H1 (cell line): Measurements from ENCODE around the gene ANO2. TPM values are rescaled to one million over a fixed set of nuclear protein-coding genes. Genes with fewer than 3 reads are reported as not detected.

Experiments
- CTCF ChIA-PET: fragments of 300-600 bp; sonication (Branson Sonifier 250); formaldehyde crosslinking; loops from one replicate; lab custom pipeline; 2021; ENCODE audit not compliant: partially characterized antibody; lab: Charles Lee
- POLR2A ChIA-PET: fragments of 300-600 bp; sonication (Branson Sonifier 250); formaldehyde crosslinking; loops from one replicate; lab custom pipeline; 2021; ENCODE audit warnings: inconsistent platforms; ENCODE audit not compliant: partially characterized antibody; lab: Charles Lee
- DNase-seq, 2 experiments: peaks; one replicate each; pipeline versions ENCODE4 v3.0.0 to v3.0.0-alpha.2; 2010 to 2022; ENCODE audit warnings: low spot score in 2 of 2, low read depth in 1 of 2, mixed read lengths in 1 of 2
- FAIRE-seq: peaks from 2 replicates; lab custom pipeline; 2011; peaks lifted over from hg19 to GRCh38; lab: Jason Lieb, UNC
- H2AFZ ChIP-seq: 2 replicates; pipeline ENCODE4 v1.8.1; 2012; ENCODE audit warnings: low read length, inconsistent platforms
- H2AK5ac ChIP-seq: 2 replicates; pipeline ENCODE4 v1.6.1; 2013; ENCODE audit warnings: low read depth, low read length
- H2BK120ac ChIP-seq: replicated peaks from 2 replicates; pipeline ENCODE3; 2013; ENCODE audit warnings: low read depth, low read length, inconsistent platforms
- H2BK12ac ChIP-seq: 2 replicates; pipeline ENCODE4 v1.6.1; 2013; ENCODE audit warnings: low read depth, low read length
- H2BK15ac ChIP-seq: 2 replicates; pipeline ENCODE4 v1.6.1; 2013; ENCODE audit warnings: low read length
- H2BK20ac ChIP-seq: 2 replicates; pipeline ENCODE4 v1.6.1; 2013; ENCODE audit warnings: low read length
- H2BK5ac ChIP-seq: 2 replicates; pipeline ENCODE4 v1.6.1; 2013; ENCODE audit warnings: low read depth, low read length
- H3K14ac ChIP-seq: 2 replicates; pipeline ENCODE4 v1.6.1; 2013; ENCODE audit warnings: inconsistent platforms; ENCODE audit not compliant: insufficient read length
- H3K18ac ChIP-seq: 2 replicates; pipeline ENCODE4 v1.6.1; 2013; ENCODE audit warnings: low read length; ENCODE audit errors: extremely low read depth
- H3K23ac ChIP-seq: 2 replicates; pipeline ENCODE4 v1.6.1; 2013; ENCODE audit warnings: inconsistent platforms; ENCODE audit not compliant: insufficient read length
- H3K23me2 ChIP-seq: 2 replicates; pipeline ENCODE4 v1.6.1; 2013; ENCODE audit warnings: low read depth, low read length
- H3K27ac ChIP-seq: 2 replicates; pipeline ENCODE4 v1.6.1; 2011; ENCODE audit warnings: low read depth, low read length, inconsistent platforms
- H3K27me3 ChIP-seq, 4 experiments: replicated peaks in 1 of 4; 1 replicate in 1 of 4; 2 replicates in 3 of 4; pipeline versions ENCODE4 v1.6.1 to v1.8.1; 2011 to 2013; ENCODE audit warnings: low read length in 3 of 4, mild to moderate bottlenecking in 3 of 4, inconsistent platforms in 2 of 4, mixed read lengths in 2 of 4, moderate library complexity in 1 of 4; ENCODE audit not compliant: control insufficient read depth in 3 of 4, insufficient read depth in 3 of 4; ENCODE audit errors: extremely low read depth in 1 of 4
- H3K36me3 ChIP-seq, 4 experiments: 2 replicates each; pipeline versions ENCODE4 v1.6.1 to v1.8.1; 2011 to 2013; ENCODE audit warnings: mild to moderate bottlenecking in 4 of 4, low read length in 3 of 4, moderate library complexity in 2 of 4, control low read depth in 1 of 4, inconsistent platforms in 1 of 4; ENCODE audit not compliant: insufficient read depth in 4 of 4, control insufficient read depth in 2 of 4
- H3K4ac ChIP-seq: replicated peaks from 2 replicates; pipeline ENCODE3; 2013; ENCODE audit warnings: low read length, low read depth, mixed read lengths, inconsistent platforms; ENCODE audit not compliant: insufficient read length
- H3K4me1 ChIP-seq, 4 experiments: replicated peaks in 1 of 4; 1 replicate in 1 of 4; 2 replicates in 3 of 4; pipeline versions ENCODE4 v1.6.1 to v1.8.1; 2011 to 2013; ENCODE audit warnings: low read length in 3 of 4, inconsistent platforms in 2 of 4, mixed read lengths in 1 of 4; ENCODE audit not compliant: insufficient read depth in 4 of 4, control insufficient read depth in 3 of 4
- H3K4me2 ChIP-seq, 2 experiments: 2 replicates each; pipeline versions ENCODE4 v1.6.1 to v1.8.1; 2011 to 2013; ENCODE audit warnings: low read depth in 2 of 2, low read length in 2 of 2, control low read depth in 1 of 2, inconsistent platforms in 1 of 2, mild to moderate bottlenecking in 1 of 2; ENCODE audit not compliant: insufficient read depth in 1 of 2
- H3K4me3 ChIP-seq, 4 experiments: fragments of 200-600, 300-600 bp in 1 of 4; sonication (generic), shearing (Covaris generic), sonication (Bioruptor Twin) in 1 of 4; 2 replicates each; pipeline versions ENCODE4 v1.5.1 to v1.8.1; 2011 to 2016; ENCODE audit warnings: low read length in 4 of 4, low read depth in 3 of 4, control low read depth in 2 of 4, inconsistent platforms in 2 of 4, mild to moderate bottlenecking in 2 of 4, mixed read lengths in 1 of 4, moderate library complexity in 1 of 4; ENCODE audit not compliant: insufficient read depth in 2 of 4; ENCODE audit errors: extremely low read depth in 1 of 4
- H3K56ac ChIP-seq: replicated peaks from 2 replicates; pipeline ENCODE3; 2013; ENCODE audit warnings: low read depth, mild to moderate bottlenecking, mixed read lengths, low read length, inconsistent platforms; ENCODE audit not compliant: insufficient read length
- H3K79me1 ChIP-seq: 2 replicates; pipeline ENCODE4 v1.6.1; 2013; ENCODE audit warnings: low read depth, low read length, control low read depth
- H3K79me2 ChIP-seq, 2 experiments: 2 replicates each; pipeline versions ENCODE4 v1.6.1 to v1.8.1; 2012 to 2013; ENCODE audit warnings: low read length in 2 of 2, mild to moderate bottlenecking in 2 of 2, inconsistent platforms in 1 of 2; ENCODE audit not compliant: insufficient read depth in 2 of 2, control insufficient read depth in 1 of 2
- H3K9ac ChIP-seq, 4 experiments: replicated peaks in 1 of 4; 1 replicate in 1 of 4; 2 replicates in 3 of 4; pipeline versions ENCODE4 v1.6.1 to v1.8.1; 2011 to 2013; ENCODE audit warnings: low read depth in 3 of 4, low read length in 3 of 4, control low read depth in 2 of 4, mild to moderate bottlenecking in 2 of 4, moderate library complexity in 2 of 4, inconsistent platforms in 1 of 4; ENCODE audit errors: extremely low read depth in 1 of 4
- H3K9me3 ChIP-seq, 2 experiments: 2 replicates each; pipeline versions ENCODE4 v1.6.1 to v1.8.1; 2012 to 2013; ENCODE audit warnings: mild to moderate bottlenecking in 2 of 2, moderate library complexity in 2 of 2, control low read depth in 1 of 2, inconsistent platforms in 1 of 2, low read depth in 1 of 2, low read length in 1 of 2, mixed read lengths in 1 of 2; ENCODE audit not compliant: insufficient read depth in 2 of 2
- H4K20me1 ChIP-seq, 2 experiments: replicated peaks in 1 of 2; 2 replicates each; pipeline versions ENCODE3 to v1.8.1; 2011 to 2013; ENCODE audit warnings: inconsistent platforms in 2 of 2, low read length in 2 of 2, mild to moderate bottlenecking in 1 of 2; ENCODE audit not compliant: insufficient read depth in 2 of 2, control insufficient read depth in 1 of 2
- H4K5ac ChIP-seq: 2 replicates; pipeline ENCODE4 v1.6.1; 2013; ENCODE audit warnings: low read length, low read depth, mixed read lengths, inconsistent platforms; ENCODE audit not compliant: insufficient read length
- H4K8ac ChIP-seq: 2 replicates; pipeline ENCODE4 v1.8.0; 2013; ENCODE audit warnings: mild to moderate bottlenecking, moderate library complexity, low read length, inconsistent platforms; ENCODE audit not compliant: insufficient read depth; ENCODE audit errors: extremely low read depth
- H4K91ac ChIP-seq: replicated peaks from 2 replicates; pipeline ENCODE3; 2013; ENCODE audit warnings: low read length, mixed read lengths, inconsistent platforms; ENCODE audit not compliant: insufficient read length
- ASH2L ChIP-seq: fragments of 200-600, 300-600 bp; sonication (generic); IDR thresholded peaks from one replicate; pipeline ENCODE4 v1.7.1; 2017; ENCODE audit warnings: low read length
- BACH1 ChIP-seq: IDR thresholded peaks from 2 replicates; pipeline ENCODE4 v1.6.1; 2012; ENCODE audit warnings: low read length, improper control_type of control experiment
- EGR1 ChIP-seq: IDR thresholded peaks from 2 replicates; pipeline ENCODE4 v1.6.1; 2011; ENCODE audit warnings: low read depth, low read length, borderline replicate concordance
- KDM5A ChIP-seq: fragments of 200-600 bp; IDR thresholded peaks from 2 replicates; pipeline ENCODE4 v1.7.1; 2012; ENCODE audit warnings: mild to moderate bottlenecking, low read length, inconsistent platforms, mixed read lengths
- POLR2A ChIP-seq, 2 experiments: IDR thresholded peaks; 1 replicate in 1 of 2; 2 replicates in 1 of 2; pipeline ENCODE4 v1.6.1; 2011; ENCODE audit warnings: low read depth in 2 of 2, low read length in 2 of 2, mild to moderate bottlenecking in 2 of 2; ENCODE audit errors: control extremely low read depth in 1 of 2
- SRF ChIP-seq: IDR thresholded peaks from 2 replicates; pipeline ENCODE4 v1.6.1; 2011; ENCODE audit warnings: mild to moderate bottlenecking, low read depth, low read length, moderate library complexity
- ZNF274 ChIP-seq: IDR thresholded peaks from 2 replicates; pipeline ENCODE4 v1.7.0; 2012; ENCODE audit warnings: low read length, borderline replicate concordance; ENCODE audit errors: extremely low read depth
- WGBS, 2 experiments: shearing (Covaris generic) in 1 of 2; methylation state at CpG; one replicate each; pipeline versions ENCODE4 v1.1.6 to v1.1.7; 2013 to 2015; ENCODE audit warnings: low lambda C conversion rate in 2 of 2, mixed read lengths in 2 of 2, inconsistent platforms in 1 of 2, low coverage in 1 of 2, missing lambda C conversion rate in 1 of 2; ENCODE audit not compliant: insufficient replicate concordance in 2 of 2, insufficient coverage in 1 of 2, insufficient read length in 1 of 2; ENCODE audit errors: extremely low coverage in 1 of 2, missing lambda C conversion rate in 1 of 2; 5-methylcytosine and 5-hydroxymethylcytosine counted together
- polyA plus RNA-seq, 7 experiments: library from polyadenylated mRNA; depleted of rRNA in 3 of 7; stranded (reverse) in 5 of 7; unstranded in 2 of 7; fragments of >200 nt in 5 of 7; fragments of 200-250 nt in 2 of 7; gene quantifications; 1 replicate in 5 of 7; 2 replicates in 1 of 7; 4 replicates in 1 of 7; pipeline versions ENCODE4 v1.2.1 to v1.2.3, GENCODE V29; 2011 to 2013; ENCODE audit warnings: missing spikeins in 2 of 7, mixed read lengths in 2 of 7
- total RNA-seq: library from RNA; stranded (reverse); fragmentation: NEBNext Ultra II Directional; extraction: Animal tissue kit (Norgen Biotek cat#: 25700); gene quantifications from 2 replicates; pipeline ENCODE4 v1.2.1, GENCODE V29; 2021

ANO2 gene
- total and polyA plus RNA-seq, 2 of the 8 experiments (the other 6 are each of a cell fraction or from before 2014, with no cell fraction given), result 1.9 to 5.5 TPM

- Histone ChIP-seq H3K14ac (no peak overlapping the region), H2BK15ac (no peak overlapping the region), H2BK5ac (no peak overlapping the region)
- 94% methylated on average over 3 of the region's 3 CpGs; no CpG with 5 or more reads in 1 of the 2 experiments for WGBS, 2 experiments
- TF ChIP-seq EGR1 (no peak), KDM5A (no peak), BACH1 (no peak), SRF (no peak), ASH2L (no peak), POLR2A (IDR thresholded peaks at IDR 0.05; ENCODE audit: control extremely low read depth in 1 of 2, low read depth in 2 of 2, low read length in 2 of 2) (no peak), ZNF274 (no peak)
- TF ChIP-seq, all 59 proteins: peak for 0
- no peak overlapping the region for H3K9ac ChIP-seq
- H3K18ac ChIP-seq, result no peak overlapping the region
- CTCF ChIA-PET, result interaction anchor here (1.1 to 2.5 kb wide), 5 partner anchors 13 to 332 kb away, joined by 3 to 10 read pairs (median 4); no protein-coding TSS in a partner anchor
- H3K79me1 ChIP-seq, result no peaks in the 10 kb centered on the region
- H4K20me1 ChIP-seq, result no peaks in the 10 kb centered on the region
- no peak overlapping the region for H2BK20ac ChIP-seq
- H3K56ac ChIP-seq, result no peak overlapping the region
- no peaks in the 10 kb centered on the region for H3K36me3 ChIP-seq
- no peaks in the 10 kb centered on the region for H3K79me2 ChIP-seq
- no peak overlapping the region for H4K8ac ChIP-seq
- no peak overlapping the region for H4K5ac ChIP-seq
- H2AFZ ChIP-seq, result no peak overlapping the region
- no peaks in the 10 kb centered on the region for H3K23me2 ChIP-seq
- H4K91ac ChIP-seq, result no peak overlapping the region
- POLR2A ChIA-PET, result no interaction called here
- H3K9me3 ChIP-seq, result no peaks in the 10 kb centered on the region
- peaks cover 0 to 1% (median under 1%) of the 10 kb centered on the region in 4 experiments; a peak in 3 of 7 replicates for H3K27me3 ChIP-seq
- no peak overlapping the region for H2BK12ac ChIP-seq
- no peak overlapping the region for H3K4ac ChIP-seq
- H3K4me3 ChIP-seq, result no peak overlapping the region
- DNase-seq (no peak), FAIRE-seq (no peak)
- no peak overlapping the region for H3K27ac ChIP-seq
- H3K4me2 ChIP-seq, result no peak overlapping the region
- no peak overlapping the region for H2BK120ac ChIP-seq
- H2AK5ac ChIP-seq, result no peak overlapping the region
- H3K4me1 ChIP-seq, result no peaks in the 10 kb centered on the region
- H3K23ac ChIP-seq, result no peak overlapping the region
These were observed 7.0 kb upstream of the ANO2 start for GRCh38 chr12:5952031-5952430.
